H9 (cell line): ENCODE data around the gene MRPL46. TPM values are rescaled to one million over a fixed set of nuclear protein-coding genes. Genes with fewer than 3 reads are reported as not detected.

Experiments
- DNase-seq: peaks from one replicate; pipeline ENCODE4 v3.0.0-alpha.2; 2017
- H2AFZ ChIP-seq: one replicate; pipeline ENCODE4 v1.6.1; 2013; ENCODE audit warnings: mild to moderate bottlenecking, low read length, control low read depth, moderate library complexity
- H2AK5ac ChIP-seq: 2 replicates; pipeline ENCODE4 v1.6.1; 2013; ENCODE audit warnings: low read length, control low read depth, mixed read lengths; ENCODE audit not compliant: insufficient read length
- H2BK120ac ChIP-seq: one replicate; pipeline ENCODE4 v1.6.1; 2013; ENCODE audit warnings: low read depth, mild to moderate bottlenecking, low read length, control low read depth, inconsistent platforms; ENCODE audit not compliant: poor library complexity, severe bottlenecking
- H2BK12ac ChIP-seq: 2 replicates; pipeline ENCODE4 v1.6.1; 2013; ENCODE audit warnings: low read length, control low read depth, mixed read lengths, low read depth; ENCODE audit not compliant: insufficient read length
- H2BK15ac ChIP-seq: 2 replicates; pipeline ENCODE4 v1.6.1; 2013; ENCODE audit warnings: low read depth, low read length, control low read depth
- H2BK20ac ChIP-seq: one replicate; pipeline ENCODE4 v1.6.1; 2013; ENCODE audit warnings: low read depth, mild to moderate bottlenecking, low read length, control low read depth, inconsistent platforms; ENCODE audit not compliant: poor library complexity, severe bottlenecking
- H2BK5ac ChIP-seq: 2 replicates; pipeline ENCODE4 v1.6.1; 2013; ENCODE audit warnings: low read length, control low read depth, mixed read lengths; ENCODE audit not compliant: insufficient read length
- H3K14ac ChIP-seq: 2 replicates; pipeline ENCODE4 v1.6.1; 2013; ENCODE audit warnings: low read length, control low read depth; ENCODE audit not compliant: insufficient read depth
- H3K18ac ChIP-seq: 2 replicates; pipeline ENCODE4 v1.6.1; 2013; ENCODE audit warnings: low read depth, mild to moderate bottlenecking, mixed read lengths, low read length, control low read depth; ENCODE audit not compliant: insufficient read length
- H3K23ac ChIP-seq: 2 replicates; pipeline ENCODE4 v1.6.1; 2013; ENCODE audit warnings: low read length, control low read depth, mixed read lengths, low read depth; ENCODE audit not compliant: insufficient read length
- H3K23me2 ChIP-seq: 2 replicates; pipeline ENCODE4 v1.6.1; 2013; ENCODE audit warnings: low read depth, mild to moderate bottlenecking, mixed read lengths, low read length, control low read depth; ENCODE audit not compliant: insufficient read length, poor library complexity, severe bottlenecking
- H3K27ac ChIP-seq: 2 replicates; pipeline ENCODE4 v1.5.1; 2013; ENCODE audit warnings: low read length, control low read depth, mixed read lengths, low read depth; ENCODE audit not compliant: insufficient read length
- H3K27me3 ChIP-seq: 2 replicates; pipeline ENCODE4 v1.6.1; 2013; ENCODE audit warnings: low read length, control low read depth, inconsistent platforms; ENCODE audit not compliant: insufficient read depth
- H3K4ac ChIP-seq: 2 replicates; pipeline ENCODE4 v1.6.1; 2013; ENCODE audit warnings: low read depth, mild to moderate bottlenecking, control low read depth, inconsistent platforms, low read length, moderate library complexity
- H3K4me1 ChIP-seq: 2 replicates; pipeline ENCODE4 v1.6.1; 2013; ENCODE audit warnings: low read length, control low read depth, inconsistent platforms; ENCODE audit not compliant: insufficient read depth
- H3K4me2 ChIP-seq: 2 replicates; pipeline ENCODE4 v1.6.1; 2013; ENCODE audit warnings: low read length, control low read depth, mixed read lengths; ENCODE audit not compliant: insufficient read length, insufficient read depth
- H3K56ac ChIP-seq: 2 replicates; pipeline ENCODE4 v1.6.1; 2013; ENCODE audit warnings: low read depth, mild to moderate bottlenecking, mixed read lengths, low read length, control low read depth; ENCODE audit not compliant: insufficient read length
- H3K79me1 ChIP-seq: 2 replicates; pipeline ENCODE4 v1.6.1; 2013; ENCODE audit warnings: low read depth, mild to moderate bottlenecking, moderate library complexity, low read length, control low read depth, inconsistent platforms; ENCODE audit not compliant: insufficient read depth, poor library complexity, severe bottlenecking
- H3K79me2 ChIP-seq: 2 replicates; pipeline ENCODE4 v1.6.1; 2013; ENCODE audit warnings: low read length, control low read depth, inconsistent platforms; ENCODE audit not compliant: insufficient read depth
- H3K9ac ChIP-seq: 2 replicates; pipeline ENCODE4 v1.6.1; 2013; ENCODE audit warnings: low read length, control low read depth, mixed read lengths; ENCODE audit not compliant: insufficient read length; ENCODE audit errors: extremely low read depth
- H3K9me3 ChIP-seq: one replicate; pipeline ENCODE4 v1.6.1; 2013; ENCODE audit warnings: low read depth, low read length, inconsistent platforms; ENCODE audit not compliant: control insufficient read depth
- H3T11ph ChIP-seq: one replicate; pipeline ENCODE4 v1.6.1; 2013; ENCODE audit warnings: mild to moderate bottlenecking, low read length, control low read depth, inconsistent platforms
- H4K20me1 ChIP-seq: one replicate; pipeline ENCODE4 v1.6.1; 2013; ENCODE audit not compliant: control insufficient read depth, insufficient read length, insufficient read depth
- H4K5ac ChIP-seq: 2 replicates; pipeline ENCODE4 v1.6.1; 2013; ENCODE audit warnings: low read depth, mild to moderate bottlenecking, mixed read lengths, low read length, control low read depth; ENCODE audit not compliant: insufficient read length
- H4K8ac ChIP-seq: replicated peaks from 2 replicates; pipeline ENCODE4 v1.6.1; 2013; ENCODE audit warnings: low read length, control low read depth, mixed read lengths, low read depth; ENCODE audit not compliant: insufficient read length
- H4K91ac ChIP-seq: 2 replicates; pipeline ENCODE4 v1.6.1; 2013; ENCODE audit warnings: low read depth, mild to moderate bottlenecking, moderate library complexity, mixed read lengths, low read length, control low read depth; ENCODE audit not compliant: insufficient read length
- H3K27ac Mint-ChIP-seq, 3 experiments: 2 replicates in 2 of 3; 3 replicates in 1 of 3; pipeline ENCODE4 v1.8.0; 2020 to 2021; ENCODE audit warnings: mixed read lengths in 3 of 3, mild to moderate bottlenecking in 1 of 3, moderate library complexity in 1 of 3
- H3K27me3 Mint-ChIP-seq: 2 replicates; pipeline ENCODE4 v1.8.0; 2021; ENCODE audit warnings: low read depth, mild to moderate bottlenecking, moderate library complexity, mixed read lengths
- H3K36me3 Mint-ChIP-seq, 3 experiments: 2 replicates in 2 of 3; 3 replicates in 1 of 3; pipeline ENCODE4 v1.8.0; 2020 to 2021; ENCODE audit warnings: low read depth in 3 of 3, mixed read lengths in 3 of 3; ENCODE audit not compliant: insufficient read depth in 1 of 3
- H3K4me1 Mint-ChIP-seq, 2 experiments: 2 replicates each; pipeline ENCODE4 v1.8.0; 2020; ENCODE audit warnings: mixed read lengths in 2 of 2
- H3K4me3 Mint-ChIP-seq, 2 experiments: 2 replicates in 1 of 2; 3 replicates in 1 of 2; pipeline ENCODE4 v1.8.0; 2020 to 2021; ENCODE audit warnings: mild to moderate bottlenecking in 2 of 2, mixed read lengths in 2 of 2, moderate library complexity in 1 of 2
- H3K9me3 Mint-ChIP-seq, 2 experiments: 2 replicates in 1 of 2; 3 replicates in 1 of 2; pipeline ENCODE4 v1.8.0; 2020; ENCODE audit warnings: mild to moderate bottlenecking in 2 of 2, mixed read lengths in 2 of 2, moderate library complexity in 1 of 2
- CTCF ChIP-seq: fragments of 200-600 bp; sonication (generic); conservative IDR thresholded peaks from 3 replicates; pipeline ENCODE4 v1.8.0; 2021; ENCODE audit warnings: antibody characterized with exemption, mild to moderate bottlenecking
- WGBS: extraction: QIAGEN DNeasy Blood & Tissue Kit; methylation state at CpG from one replicate; pipeline ENCODE4 v1.1.7; 2013; ENCODE audit warnings: missing lambda C conversion rate, low lambda C conversion rate, mixed read lengths; ENCODE audit not compliant: insufficient read length; ENCODE audit errors: extremely low coverage; 5-methylcytosine and 5-hydroxymethylcytosine counted together
- total RNA-seq: library from RNA; stranded (reverse); gene quantifications from 2 replicates; pipeline ENCODE4 v1.2.1, GENCODE V29; 2021

Gene MRPL46
- total RNA-seq, 1 experiment from 2014 or later, result 29.3 TPM

- H3K14ac ChIP-seq, result no peak overlapping the region
- no peak overlapping the region for H4K5ac ChIP-seq
- no peak overlapping the region for H3K56ac ChIP-seq
- no peak overlapping the region for H4K8ac ChIP-seq
- Mint-ChIP-seq H3K36me3 (no peaks in the 10 kb centered on the region), H3K4me1 (no peaks in the 10 kb centered on the region), H3K4me3 (no peak overlapping the region), H3K9me3 (no peaks in the 10 kb centered on the region), H3K27ac (no peak overlapping the region), H3K27me3 (peaks cover 33% of the 10 kb centered on the region)
- H4K91ac ChIP-seq, result no peak overlapping the region
- no peaks in the 10 kb centered on the region for H3K27me3 ChIP-seq
- no peak for DNase-seq
- H2AK5ac ChIP-seq, result no peak overlapping the region
- no peak overlapping the region for H3T11ph ChIP-seq
- H3K23ac ChIP-seq, result no peak overlapping the region
- H3K4me2 ChIP-seq, result no peak overlapping the region
- no peaks in the 10 kb centered on the region for H3K9me3 ChIP-seq
- no peak overlapping the region for H3K18ac ChIP-seq
- no peak overlapping the region for H2AFZ ChIP-seq
- H3K79me2 ChIP-seq, result no peaks in the 10 kb centered on the region
- H2BK12ac ChIP-seq, result no peak overlapping the region
- no peaks in the 10 kb centered on the region for H3K23me2 ChIP-seq
- no peaks in the 10 kb centered on the region for H4K20me1 ChIP-seq
- no peak overlapping the region for H3K27ac ChIP-seq
- WGBS, result no CpG with 5 or more reads among the region's 8 CpGs
- no peak overlapping the region for H2BK5ac ChIP-seq
- H2BK20ac ChIP-seq, result no peak overlapping the region
- H2BK15ac ChIP-seq, result no peak overlapping the region
- no peaks in the 10 kb centered on the region for H3K79me1 ChIP-seq
- H3K9ac ChIP-seq, result no peak overlapping the region
- no peak for TF ChIP-seq CTCF
- H3K4ac ChIP-seq, result no peak overlapping the region
- no peaks in the 10 kb centered on the region for H3K4me1 ChIP-seq
- H2BK120ac ChIP-seq, result no peak overlapping the region
Measured at GRCh38 chr15:88423331-88423730, 43.9 kb downstream of the MRPL46 start.
